B cell (primary cell): ENCODE measurements around the gene SRD5A1.

Experiments used
- CTCF ChIP-seq: fragments of 200-600 bp; IDR thresholded peaks from one replicate; pipeline ENCODE4 v1.8.0; 2022; ENCODE audit warnings: antibody characterized with exemption, mild to moderate bottlenecking
- EZH2 ChIP-seq: IDR thresholded peaks from 2 replicates; pipeline ENCODE4 v1.6.1; 2012; ENCODE audit warnings: borderline replicate concordance, low read depth, mild to moderate bottlenecking, moderate library complexity, low read length; ENCODE audit not compliant: insufficient read depth, poor library complexity, severe bottlenecking

DNA sequence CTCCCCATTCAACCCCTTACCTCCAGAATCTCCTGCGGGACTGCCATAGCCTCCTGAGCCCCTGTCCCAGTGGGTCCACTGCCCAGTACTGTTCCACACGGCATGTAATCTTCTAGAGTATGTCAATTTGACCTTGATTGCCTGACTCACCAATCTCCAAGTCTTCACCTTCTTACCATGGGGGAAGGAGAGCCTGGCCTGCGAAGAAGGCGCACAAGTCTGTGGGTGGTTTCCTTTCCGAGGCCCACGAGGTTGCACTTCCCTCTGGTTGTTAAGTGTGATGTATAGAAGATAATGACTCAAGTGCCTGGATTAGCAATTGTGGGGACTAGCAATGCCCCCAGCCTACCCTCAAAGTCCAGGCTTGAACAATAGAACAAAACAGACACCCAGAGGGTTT lies 71.8 kb downstream of the SRD5A1 start:
- TF ChIP-seq EZH2 (no peak), CTCF (no peak)
